Measurements from ENCODE around the gene PRSS22. TPM values are rescaled to one million over a fixed set of nuclear protein-coding genes. Genes with fewer than 3 reads are reported as not detected.
A peak's percentile ranks its signal among the peaks of the same experiment; 100 is the strongest.

Gene PRSS22
- total and polyA plus RNA-seq, 2 experiments from 2014 or later, result 1.3 to 2.0 TPM

DNA sequence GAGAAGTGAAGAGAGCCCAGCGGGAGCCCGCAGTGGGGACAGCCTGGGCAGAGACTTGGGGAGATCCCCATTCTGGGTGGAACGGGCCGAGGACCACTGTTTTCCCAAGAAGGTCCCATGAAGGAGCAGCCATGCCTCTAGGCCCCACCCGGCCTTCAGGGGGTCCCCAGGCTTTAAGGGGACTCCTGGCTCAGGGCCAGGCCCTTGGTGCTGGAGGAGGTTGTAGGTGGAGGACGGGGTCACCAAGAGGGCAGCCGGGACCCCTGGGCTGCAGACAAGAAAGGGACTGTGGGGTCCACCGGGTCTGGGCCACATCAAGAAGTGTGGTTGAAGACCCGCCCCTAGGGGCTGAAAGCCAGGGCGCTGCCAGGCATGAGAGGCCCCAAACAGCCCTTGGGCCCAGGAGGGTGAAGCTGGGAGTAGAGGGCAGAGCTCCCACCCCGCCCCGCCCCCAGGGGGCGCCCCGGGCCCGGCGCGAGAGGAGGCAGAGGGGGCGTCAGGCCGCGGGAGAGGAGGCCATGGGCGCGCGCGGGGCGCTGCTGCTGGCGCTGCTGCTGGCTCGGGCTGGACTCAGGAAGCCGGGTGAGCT, 41.1 kb downstream of the PRSS22 start, which contains the start of gene PRSS21:
PRSS21 (plus strand) TSS at position 487 of the 589 bp plus-strand sequence; CDS start at position 519, 32 bp downstream.
- no peaks in the 10 kb centered on the region for H3F3A ChIP-seq (replicated peaks; ENCODE audit: low read depth)
- no peaks in the 10 kb centered on the region for H3K79me2 ChIP-seq (replicated peaks; ENCODE audit: insufficient read depth)
- peak; percentile 68 for DNase-seq (ENCODE audit: low spot score)
- no peaks in the 10 kb centered on the region for H3K9me2 ChIP-seq (ENCODE audit: insufficient read depth)
- H2AFZ ChIP-seq, result peak within 1 kb of the TSS; percentile 74
- H3K4me2 ChIP-seq, result no peak within 1 kb of the TSS
- H3K27ac Mint-ChIP-seq, result no peak within 1 kb of the TSS
- H3K4me1 Mint-ChIP-seq, result no peaks in the 10 kb centered on the region
- H3K36me3 Mint-ChIP-seq (ENCODE audit: low read depth), result no peaks in the 10 kb centered on the region
- H3K27me3 Mint-ChIP-seq (ENCODE audit: insufficient read depth, low read depth, poor library complexity), result peaks cover 7% of the 10 kb centered on the region
- H3K36me3 ChIP-seq (ENCODE audit: insufficient read depth), result no peaks in the 10 kb centered on the region
- TF ChIP-seq POLR2AphosphoS5 (IDR thresholded peaks at IDR 0.05; ENCODE audit: low read depth), result no peak
- TF ChIP-seq, protein P1, sequence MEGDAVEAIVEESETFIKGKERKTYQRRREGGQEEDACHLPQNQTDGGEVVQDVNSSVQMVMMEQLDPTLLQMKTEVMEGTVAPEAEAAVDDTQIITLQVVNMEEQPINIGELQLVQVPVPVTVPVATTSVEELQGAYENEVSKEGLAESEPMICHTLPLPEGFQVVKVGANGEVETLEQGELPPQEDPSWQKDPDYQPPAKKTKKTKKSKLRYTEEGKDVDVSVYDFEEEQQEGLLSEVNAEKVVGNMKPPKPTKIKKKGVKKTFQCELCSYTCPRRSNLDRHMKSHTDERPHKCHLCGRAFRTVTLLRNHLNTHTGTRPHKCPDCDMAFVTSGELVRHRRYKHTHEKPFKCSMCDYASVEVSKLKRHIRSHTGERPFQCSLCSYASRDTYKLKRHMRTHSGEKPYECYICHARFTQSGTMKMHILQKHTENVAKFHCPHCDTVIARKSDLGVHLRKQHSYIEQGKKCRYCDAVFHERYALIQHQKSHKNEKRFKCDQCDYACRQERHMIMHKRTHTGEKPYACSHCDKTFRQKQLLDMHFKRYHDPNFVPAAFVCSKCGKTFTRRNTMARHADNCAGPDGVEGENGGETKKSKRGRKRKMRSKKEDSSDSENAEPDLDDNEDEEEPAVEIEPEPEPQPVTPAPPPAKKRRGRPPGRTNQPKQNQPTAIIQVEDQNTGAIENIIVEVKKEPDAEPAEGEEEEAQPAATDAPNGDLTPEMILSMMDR (conservative IDR thresholded peaks at IDR 0.05; ENCODE audit: low read depth in 2 of 2), result peak; percentile 57 to 71
- TF ChIP-seq, protein P2, sequence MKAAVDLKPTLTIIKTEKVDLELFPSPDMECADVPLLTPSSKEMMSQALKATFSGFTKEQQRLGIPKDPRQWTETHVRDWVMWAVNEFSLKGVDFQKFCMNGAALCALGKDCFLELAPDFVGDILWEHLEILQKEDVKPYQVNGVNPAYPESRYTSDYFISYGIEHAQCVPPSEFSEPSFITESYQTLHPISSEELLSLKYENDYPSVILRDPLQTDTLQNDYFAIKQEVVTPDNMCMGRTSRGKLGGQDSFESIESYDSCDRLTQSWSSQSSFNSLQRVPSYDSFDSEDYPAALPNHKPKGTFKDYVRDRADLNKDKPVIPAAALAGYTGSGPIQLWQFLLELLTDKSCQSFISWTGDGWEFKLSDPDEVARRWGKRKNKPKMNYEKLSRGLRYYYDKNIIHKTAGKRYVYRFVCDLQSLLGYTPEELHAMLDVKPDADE (IDR thresholded peaks at IDR 0.05), result no peak
- no peak for TF ChIP-seq ZNF331 (CRISPR knock-in tag; IDR thresholded peaks at IDR 0.05; ENCODE audit: low read depth)
- TF ChIP-seq, protein P3, sequence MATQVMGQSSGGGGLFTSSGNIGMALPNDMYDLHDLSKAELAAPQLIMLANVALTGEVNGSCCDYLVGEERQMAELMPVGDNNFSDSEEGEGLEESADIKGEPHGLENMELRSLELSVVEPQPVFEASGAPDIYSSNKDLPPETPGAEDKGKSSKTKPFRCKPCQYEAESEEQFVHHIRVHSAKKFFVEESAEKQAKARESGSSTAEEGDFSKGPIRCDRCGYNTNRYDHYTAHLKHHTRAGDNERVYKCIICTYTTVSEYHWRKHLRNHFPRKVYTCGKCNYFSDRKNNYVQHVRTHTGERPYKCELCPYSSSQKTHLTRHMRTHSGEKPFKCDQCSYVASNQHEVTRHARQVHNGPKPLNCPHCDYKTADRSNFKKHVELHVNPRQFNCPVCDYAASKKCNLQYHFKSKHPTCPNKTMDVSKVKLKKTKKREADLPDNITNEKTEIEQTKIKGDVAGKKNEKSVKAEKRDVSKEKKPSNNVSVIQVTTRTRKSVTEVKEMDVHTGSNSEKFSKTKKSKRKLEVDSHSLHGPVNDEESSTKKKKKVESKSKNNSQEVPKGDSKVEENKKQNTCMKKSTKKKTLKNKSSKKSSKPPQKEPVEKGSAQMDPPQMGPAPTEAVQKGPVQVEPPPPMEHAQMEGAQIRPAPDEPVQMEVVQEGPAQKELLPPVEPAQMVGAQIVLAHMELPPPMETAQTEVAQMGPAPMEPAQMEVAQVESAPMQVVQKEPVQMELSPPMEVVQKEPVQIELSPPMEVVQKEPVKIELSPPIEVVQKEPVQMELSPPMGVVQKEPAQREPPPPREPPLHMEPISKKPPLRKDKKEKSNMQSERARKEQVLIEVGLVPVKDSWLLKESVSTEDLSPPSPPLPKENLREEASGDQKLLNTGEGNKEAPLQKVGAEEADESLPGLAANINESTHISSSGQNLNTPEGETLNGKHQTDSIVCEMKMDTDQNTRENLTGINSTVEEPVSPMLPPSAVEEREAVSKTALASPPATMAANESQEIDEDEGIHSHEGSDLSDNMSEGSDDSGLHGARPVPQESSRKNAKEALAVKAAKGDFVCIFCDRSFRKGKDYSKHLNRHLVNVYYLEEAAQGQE (IDR thresholded peaks at IDR 0.05; ENCODE audit: unreplicated experiment), result no peak
- TF ChIP-seq EZH2phosphoT487 (IDR thresholded peaks at IDR 0.05; ENCODE audit: unreplicated experiment), result no peak
- TF ChIP-seq STAT1 (IDR thresholded peaks at IDR 0.05; ENCODE audit: unreplicated experiment), result no peak
- peak; percentile 89 for ATAC-seq
- no peak within 1 kb of the TSS for H3K27ac ChIP-seq (ENCODE audit: low read depth)
- H3K4me1 ChIP-seq (ENCODE audit: insufficient read depth), result no peaks in the 10 kb centered on the region; the same call in 1 of the 2 replicates
- no peaks in the 10 kb centered on the region for H3K27me3 ChIP-seq (ENCODE audit: insufficient read depth)
- H3K9me3 Mint-ChIP-seq, result no peaks in the 10 kb centered on the region
- H3K4me3 Mint-ChIP-seq, result no peak within 1 kb of the TSS
- H3K4me3 ChIP-seq, result no peak within 1 kb of the TSS
- H4K20me1 ChIP-seq (replicated peaks; ENCODE audit: insufficient read depth), result no peaks in the 10 kb centered on the region

DNA sequence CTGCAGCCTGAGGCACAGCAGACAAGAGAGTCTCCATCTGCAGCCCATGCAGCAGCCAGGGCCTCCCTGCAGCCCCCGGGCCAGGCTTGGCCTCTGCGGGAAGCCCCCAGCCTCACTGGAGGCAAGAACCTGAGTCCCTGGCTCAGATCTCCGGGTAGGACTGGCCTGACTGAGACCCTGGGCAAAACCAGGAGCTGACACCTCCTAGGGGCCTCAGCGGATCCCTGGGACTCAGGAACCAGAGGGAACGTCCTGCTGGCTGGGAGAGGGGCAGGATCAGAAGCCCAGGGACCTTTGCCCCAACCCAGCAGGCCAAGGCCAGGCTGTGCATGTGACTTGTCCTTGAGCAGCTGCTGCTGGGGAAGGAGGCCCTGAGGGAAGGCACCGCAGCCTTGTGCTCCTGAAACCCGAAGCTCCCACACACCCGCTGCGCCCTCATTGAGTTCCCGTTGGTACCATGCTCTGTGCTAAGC, 42.6 kb downstream of the PRSS22 start:
- Histone ChIP-seq H3K4me1 (ENCODE audit: insufficient read depth) (no peaks in the 10 kb centered on the region; the same call in 1 of the 2 replicates), H3K79me2 (replicated peaks; ENCODE audit: insufficient read depth) (no peaks in the 10 kb centered on the region), H3K36me3 (ENCODE audit: insufficient read depth) (no peaks in the 10 kb centered on the region), H4K20me1 (replicated peaks; ENCODE audit: insufficient read depth) (no peaks in the 10 kb centered on the region), H3K4me3 (no peak overlapping the region), H2AFZ (no peak overlapping the region), H3F3A (replicated peaks; ENCODE audit: low read depth) (no peaks in the 10 kb centered on the region), H3K4me2 (no peak overlapping the region), H3K9me2 (ENCODE audit: insufficient read depth) (no peaks in the 10 kb centered on the region), H3K27me3 (ENCODE audit: insufficient read depth) (no peaks in the 10 kb centered on the region), H3K27ac (ENCODE audit: low read depth) (no peak overlapping the region)
- DNase-seq (ENCODE audit: low spot score) (no peak), ATAC-seq (no peak)
- H3K27me3 Mint-ChIP-seq (ENCODE audit: insufficient read depth, low read depth, poor library complexity), result peaks cover 11% of the 10 kb centered on the region
- no peaks in the 10 kb centered on the region for H3K36me3 Mint-ChIP-seq (ENCODE audit: low read depth)
- no peak overlapping the region for H3K4me3 Mint-ChIP-seq
- H3K4me1 Mint-ChIP-seq, result no peaks in the 10 kb centered on the region
- no peaks in the 10 kb centered on the region for H3K9me3 Mint-ChIP-seq
- no peak overlapping the region for H3K27ac Mint-ChIP-seq
- TF ChIP-seq EZH2phosphoT487 (IDR thresholded peaks at IDR 0.05; ENCODE audit: unreplicated experiment), result no peak
- TF ChIP-seq, protein P2 (IDR thresholded peaks at IDR 0.05), result no peak

Measured in GM23338 (cell line).